Muscle layer of colon (tissue), 2 donors: ENCODE measurements around the gene TIGD3.
A peak's percentile ranks its signal among the peaks of the same experiment; 100 is the strongest.

Experiments
- H3K27ac ChIP-seq: one replicate; pipeline ENCODE4 v1.7.0; 2013; ENCODE audit warnings: low read depth, mild to moderate bottlenecking, low read length, moderate library complexity
- H3K27me3 ChIP-seq, 2 donors: one replicate each; pipeline ENCODE4 v1.7.0; 2013; ENCODE audit warnings: low read length in 2 of 2, mild to moderate bottlenecking in 2 of 2; ENCODE audit not compliant: insufficient read depth in 2 of 2, control insufficient read depth in 1 of 2
- H3K36me3 ChIP-seq: one replicate; pipeline ENCODE4 v1.7.0; 2013; ENCODE audit warnings: mild to moderate bottlenecking, low read length; ENCODE audit not compliant: insufficient read depth
- H3K4me1 ChIP-seq: one replicate; pipeline ENCODE4 v1.7.0; 2013; ENCODE audit warnings: mild to moderate bottlenecking, low read length; ENCODE audit not compliant: insufficient read depth
- H3K4me3 ChIP-seq, 2 donors: one replicate each; pipeline ENCODE4 v1.7.0; 2013; ENCODE audit warnings: low read length in 2 of 2, low read depth in 1 of 2, mild to moderate bottlenecking in 1 of 2, moderate library complexity in 1 of 2
- H3K9ac ChIP-seq: one replicate; pipeline ENCODE4 v1.7.0; 2013; ENCODE audit warnings: low read length
- H3K9me3 ChIP-seq: one replicate; pipeline ENCODE4 v1.7.0; 2013; ENCODE audit warnings: mild to moderate bottlenecking, low read length
- donor health status: abdominal sarcoma.
- donor health status: Adenocarcinoma of cecum.

TIGD3 gene, protein sequence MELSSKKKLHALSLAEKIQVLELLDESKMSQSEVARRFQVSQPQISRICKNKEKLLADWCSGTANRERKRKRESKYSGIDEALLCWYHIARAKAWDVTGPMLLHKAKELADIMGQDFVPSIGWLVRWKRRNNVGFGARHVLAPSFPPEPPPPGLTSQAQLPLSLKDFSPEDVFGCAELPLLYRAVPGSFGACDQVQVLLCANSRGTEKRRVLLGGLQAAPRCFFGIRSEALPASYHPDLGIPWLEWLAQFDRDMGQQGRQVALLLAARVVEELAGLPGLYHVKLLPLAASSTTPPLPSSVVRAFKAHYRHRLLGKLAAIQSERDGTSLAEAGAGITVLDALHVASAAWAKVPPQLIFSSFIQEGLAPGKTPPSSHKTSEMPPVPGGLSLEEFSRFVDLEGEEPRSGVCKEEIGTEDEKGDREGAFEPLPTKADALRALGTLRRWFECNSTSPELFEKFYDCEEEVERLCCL

DNA sequence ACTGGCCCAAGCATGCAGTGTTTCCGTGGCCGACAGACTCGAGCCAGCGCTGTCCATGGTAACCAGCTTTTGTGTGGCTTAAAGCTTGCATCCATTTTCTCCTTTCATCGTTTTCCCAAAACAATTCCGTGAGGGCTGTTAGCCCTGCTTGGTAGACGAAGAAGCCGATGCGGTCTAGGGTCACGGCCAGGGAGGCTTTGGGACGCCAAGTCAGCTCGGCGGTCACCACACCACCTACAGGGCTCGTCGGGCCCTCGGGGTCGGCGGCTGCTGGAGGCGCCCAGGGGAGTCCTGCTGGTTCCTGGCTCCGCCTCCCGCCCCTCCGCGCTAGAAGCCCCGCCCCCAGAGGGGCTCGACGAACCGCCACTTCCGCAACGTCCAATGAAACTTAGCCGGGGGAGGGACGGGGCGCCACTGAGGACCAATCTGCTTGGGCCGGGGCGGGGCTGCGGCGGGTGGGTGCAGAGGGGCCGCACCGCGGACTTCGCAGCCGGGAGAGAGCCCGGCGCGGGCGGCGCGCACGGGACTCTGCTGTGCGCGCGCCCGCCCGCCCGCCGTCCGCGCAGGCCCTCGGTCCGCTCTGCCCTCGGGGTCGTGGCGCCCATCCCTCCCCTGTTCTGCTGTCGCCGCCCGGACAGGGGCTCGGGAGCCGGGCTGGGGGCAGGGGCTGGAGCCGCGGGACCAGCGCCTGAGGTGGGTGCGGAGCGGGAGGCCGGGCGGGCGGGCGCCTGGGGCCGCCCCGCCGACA lies at the start of gene TIGD3:
Gene TIGD3 (plus strand): TSS at position 487 of the 748 bp plus-strand sequence. CDS start 1,058 bp downstream, outside the sequence.
- Histone ChIP-seq H3K27me3 (peaks cover 0 to 16% of the 10 kb centered on the region in 2 donors), H3K4me1 (peaks cover 17% of the 10 kb centered on the region), H3K36me3 (peaks cover 27% of the 10 kb centered on the region), H3K4me3 (peak within 1 kb of the TSS; percentile 44 to 57), H3K9me3 (no peaks in the 10 kb centered on the region), H3K27ac (peak within 1 kb of the TSS; percentile 74), H3K9ac (no peak within 1 kb of the TSS)

DNA sequence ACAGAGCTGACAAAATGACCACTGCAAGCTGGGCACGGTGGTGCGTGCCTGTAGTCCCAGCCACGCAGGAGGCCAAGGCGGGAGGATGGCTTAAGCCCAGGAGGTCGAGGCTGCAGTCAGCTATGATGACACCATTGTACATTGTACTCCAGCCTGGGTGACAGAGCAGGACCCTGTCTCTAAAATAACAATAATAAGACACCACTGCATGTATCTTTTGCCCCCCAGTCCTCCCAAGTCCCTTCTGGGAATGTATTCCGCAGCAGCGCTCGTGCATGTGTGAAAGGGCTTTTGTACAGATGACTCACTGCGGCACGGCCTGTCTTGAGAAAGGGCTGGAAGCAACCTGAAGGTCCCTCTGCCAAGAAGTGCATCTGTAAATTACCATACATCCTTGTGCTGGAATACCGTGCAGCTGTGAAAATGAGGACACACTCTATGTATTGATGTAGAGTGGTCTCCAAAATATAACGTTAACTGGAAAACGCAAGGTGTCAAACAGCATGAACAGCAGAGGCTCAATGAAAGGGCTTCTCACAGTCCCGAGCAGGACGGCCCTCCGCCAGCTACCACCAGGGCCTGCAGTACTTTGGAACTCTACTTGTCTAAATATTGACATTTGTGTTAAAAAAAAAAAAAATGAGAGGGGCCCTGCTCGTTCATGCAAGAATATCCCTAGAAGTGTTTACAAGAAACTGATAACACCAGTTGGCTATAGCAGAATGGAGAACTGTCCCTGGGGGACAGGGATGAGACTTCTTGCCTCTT lies 48.9 kb upstream of the TIGD3 start:
- H3K4me1 ChIP-seq, result peaks cover 42% of the 10 kb centered on the region
- no peaks in the 10 kb centered on the region for H3K9me3 ChIP-seq
- peaks cover 3% of the 10 kb centered on the region for H3K36me3 ChIP-seq
- peak overlapping the region; percentile 45 for H3K27ac ChIP-seq
- no peak overlapping the region for H3K9ac ChIP-seq
- no peak overlapping the region for H3K4me3 ChIP-seq
- no peaks in the 10 kb centered on the region for H3K27me3 ChIP-seq

DNA sequence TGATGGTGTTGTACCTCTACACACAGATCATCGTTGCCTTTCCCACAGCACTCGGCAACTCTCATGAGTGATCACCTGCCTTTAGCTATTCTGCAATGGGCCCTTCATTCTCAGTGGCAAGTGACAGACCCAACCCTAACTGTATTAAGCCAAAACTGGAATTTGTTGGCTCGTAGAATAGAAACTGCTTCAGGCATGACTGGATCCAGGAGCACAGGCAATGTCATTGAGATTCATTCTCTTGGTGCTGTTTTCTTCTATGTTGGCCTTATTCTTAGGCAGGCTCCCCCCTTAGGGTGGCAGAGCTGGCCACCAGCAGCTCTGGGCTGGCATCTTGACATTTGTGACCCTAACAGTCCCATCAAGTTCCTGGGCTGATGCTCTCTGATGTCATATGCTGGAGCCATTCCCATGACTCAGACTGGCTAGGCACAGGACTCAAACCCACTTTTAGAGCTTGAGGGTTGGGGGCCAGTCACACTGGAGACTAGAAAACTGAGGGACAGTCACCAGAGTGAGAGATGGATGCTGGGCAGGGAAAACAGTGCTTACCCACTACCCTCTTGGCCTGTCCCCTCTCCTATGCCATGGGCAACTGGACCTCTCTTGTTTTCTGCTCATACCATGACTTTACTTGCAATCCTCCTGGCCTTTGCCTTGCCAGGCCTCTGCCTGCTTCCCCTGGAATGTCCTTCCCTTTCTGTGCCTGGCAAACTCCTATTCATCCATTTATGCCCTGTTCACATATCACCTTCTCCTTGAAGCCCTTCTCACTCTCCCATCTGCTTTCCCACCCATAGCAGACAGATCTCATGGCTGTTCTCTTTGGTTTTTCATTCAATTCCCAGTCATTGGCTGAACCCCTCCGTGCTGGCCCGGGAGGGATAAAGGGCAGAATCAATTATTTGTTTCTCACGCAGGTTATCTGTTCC lies 47.0 kb upstream of the TIGD3 start:
- H3K9me3 ChIP-seq, result no peaks in the 10 kb centered on the region
- peaks cover 1% of the 10 kb centered on the region for H3K36me3 ChIP-seq
- H3K27ac ChIP-seq, result peak overlapping the region; percentile 10
- peaks cover 38% of the 10 kb centered on the region for H3K4me1 ChIP-seq
- H3K9ac ChIP-seq, result no peak overlapping the region
- no peak overlapping the region for H3K4me3 ChIP-seq
- no peaks in the 10 kb centered on the region for H3K27me3 ChIP-seq

DNA sequence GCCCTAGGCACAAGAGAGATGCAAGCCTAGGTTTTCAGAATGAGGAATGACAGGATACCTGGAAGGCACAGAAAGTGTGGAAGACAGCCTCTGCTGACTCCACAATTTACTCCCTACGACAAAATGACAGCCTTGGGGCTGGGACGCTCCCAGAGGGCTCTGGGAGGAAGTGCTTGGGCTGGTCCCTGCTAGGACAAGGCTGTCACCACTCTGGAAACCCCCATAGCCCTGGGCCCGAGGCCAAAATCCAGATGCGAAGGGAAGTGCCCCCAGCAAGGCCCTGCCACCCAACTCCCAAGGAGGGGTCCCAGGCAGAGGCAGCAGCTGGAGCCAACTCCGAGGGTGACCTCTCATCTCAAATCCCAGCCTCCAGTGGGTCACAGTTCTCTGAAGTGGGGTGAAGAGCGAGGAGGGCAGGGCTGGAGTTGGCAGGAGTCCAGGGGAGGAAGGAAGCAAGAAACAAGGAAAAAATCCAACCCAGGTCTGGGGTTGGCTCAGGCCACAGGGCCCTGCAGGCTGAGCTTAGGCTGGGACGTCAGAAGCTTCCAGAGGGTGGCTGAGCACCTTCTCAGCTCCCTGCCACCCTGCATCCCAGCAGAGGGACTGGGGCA lies 46.2 kb upstream of the TIGD3 start:
- no peaks in the 10 kb centered on the region for H3K36me3 ChIP-seq
- no peaks in the 10 kb centered on the region for H3K27me3 ChIP-seq
- H3K4me1 ChIP-seq, result peaks cover 42% of the 10 kb centered on the region
- H3K9me3 ChIP-seq, result no peaks in the 10 kb centered on the region
- no peak overlapping the region for H3K4me3 ChIP-seq
- H3K27ac ChIP-seq, result peak overlapping the region; percentile 10
- H3K9ac ChIP-seq, result no peak overlapping the region

DNA sequence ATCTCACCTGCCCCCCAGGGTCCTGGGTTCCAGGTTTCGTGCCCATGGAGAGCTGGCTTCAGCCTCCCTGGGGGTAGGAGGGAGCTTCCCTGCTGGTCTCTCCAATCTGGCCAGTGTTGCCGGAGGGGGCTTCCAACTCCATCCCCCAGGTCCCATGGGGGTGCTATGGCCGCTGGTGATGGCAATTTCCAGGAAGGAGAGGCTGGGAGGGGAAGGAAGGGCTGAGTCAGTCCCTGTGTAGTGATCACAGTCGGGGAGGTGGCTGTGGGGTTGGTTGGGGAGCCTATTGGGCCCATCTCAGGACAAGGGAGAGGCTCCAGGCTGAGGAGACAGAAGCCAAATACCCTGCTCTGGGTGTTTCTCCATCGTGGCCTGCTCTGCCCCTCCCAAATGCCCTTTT lies 45.5 kb upstream of the TIGD3 start:
- H3K27me3 ChIP-seq, result no peaks in the 10 kb centered on the region
- H3K9me3 ChIP-seq, result no peaks in the 10 kb centered on the region
- H3K27ac ChIP-seq, result no peak overlapping the region
- no peaks in the 10 kb centered on the region for H3K36me3 ChIP-seq
- H3K4me1 ChIP-seq, result peaks cover 48% of the 10 kb centered on the region
- no peak overlapping the region for H3K4me3 ChIP-seq
- no peak overlapping the region for H3K9ac ChIP-seq

DNA sequence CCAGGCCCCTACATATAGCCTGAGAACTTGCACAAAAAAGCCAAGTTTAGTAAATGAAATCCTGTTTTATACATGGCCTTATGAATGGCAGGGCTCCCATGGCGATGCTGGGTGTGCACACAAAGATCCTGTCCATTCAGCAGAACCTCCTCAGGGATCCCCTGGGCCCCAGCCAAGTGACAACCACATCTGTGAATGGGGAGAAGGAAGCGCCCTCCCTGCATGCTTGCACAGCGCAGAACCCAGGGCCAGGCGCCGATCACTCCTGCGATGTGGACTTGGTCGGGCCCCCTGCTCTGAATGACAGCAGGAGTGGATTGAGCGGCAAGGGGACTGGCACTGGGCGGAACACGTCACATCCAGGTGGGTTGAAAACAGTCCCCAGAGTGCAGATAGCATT lies 44.3 kb upstream of the TIGD3 start:
- Histone ChIP-seq H3K27ac (no peak overlapping the region), H3K9me3 (no peaks in the 10 kb centered on the region), H3K36me3 (no peaks in the 10 kb centered on the region), H3K9ac (no peak overlapping the region), H3K4me3 (no peak overlapping the region), H3K27me3 (no peaks in the 10 kb centered on the region), H3K4me1 (peaks cover 48% of the 10 kb centered on the region)

DNA sequence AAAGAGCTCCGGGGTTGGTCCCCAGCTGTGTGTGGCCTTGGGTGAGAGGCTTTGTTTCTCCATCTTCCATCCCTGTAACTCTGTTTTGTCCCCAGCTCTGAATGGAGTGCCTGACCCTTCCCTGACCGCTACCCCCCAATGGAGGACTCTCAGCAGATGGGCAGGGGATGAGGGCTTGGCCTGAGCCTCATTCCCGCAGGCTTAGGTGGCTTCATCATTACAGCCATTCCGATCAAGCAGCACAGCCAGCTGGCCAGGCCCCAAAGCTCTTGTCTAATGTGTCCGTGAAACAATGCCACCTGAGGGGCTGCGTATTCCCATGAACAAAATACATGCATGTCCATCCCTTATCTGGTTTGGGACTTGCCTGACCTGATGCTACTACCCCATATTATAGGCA lies 43.8 kb upstream of the TIGD3 start:
- H3K9me3 ChIP-seq, result no peaks in the 10 kb centered on the region
- H3K9ac ChIP-seq, result no peak overlapping the region
- no peak overlapping the region for H3K27ac ChIP-seq
- H3K4me1 ChIP-seq, result peaks cover 43% of the 10 kb centered on the region
- H3K4me3 ChIP-seq, result no peak overlapping the region
- H3K36me3 ChIP-seq, result no peaks in the 10 kb centered on the region
- no peaks in the 10 kb centered on the region for H3K27me3 ChIP-seq

DNA sequence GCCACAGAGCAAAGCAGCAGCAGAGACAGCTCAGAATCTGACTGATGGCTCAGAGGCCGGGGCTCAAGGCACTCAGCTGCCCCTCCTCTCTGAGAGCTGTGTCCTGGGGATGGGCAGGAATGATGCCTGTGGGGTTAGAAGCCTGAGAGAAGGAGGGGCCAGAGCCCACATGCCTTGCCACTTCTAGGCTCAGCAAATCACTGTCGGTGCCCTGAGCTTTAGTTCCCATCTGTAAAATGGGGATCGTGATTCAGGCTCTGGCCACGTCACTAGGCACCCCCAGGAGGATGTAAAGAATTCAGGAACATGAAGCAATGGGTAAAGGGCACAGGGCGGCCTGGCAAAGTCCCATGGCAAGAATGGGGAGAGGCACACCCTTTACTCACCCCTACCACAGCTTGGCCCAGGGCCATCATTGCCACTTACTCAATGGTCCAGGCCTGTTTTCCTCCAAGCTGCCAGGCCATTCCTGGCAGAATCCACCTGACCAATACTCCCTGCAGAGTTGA lies 43.3 kb upstream of the TIGD3 start:
- no peaks in the 10 kb centered on the region for H3K9me3 ChIP-seq
- no peak overlapping the region for H3K27ac ChIP-seq
- peaks cover 43% of the 10 kb centered on the region for H3K4me1 ChIP-seq
- H3K4me3 ChIP-seq, result no peak overlapping the region
- no peak overlapping the region for H3K9ac ChIP-seq
- no peaks in the 10 kb centered on the region for H3K36me3 ChIP-seq
- H3K27me3 ChIP-seq, result no peaks in the 10 kb centered on the region

DNA sequence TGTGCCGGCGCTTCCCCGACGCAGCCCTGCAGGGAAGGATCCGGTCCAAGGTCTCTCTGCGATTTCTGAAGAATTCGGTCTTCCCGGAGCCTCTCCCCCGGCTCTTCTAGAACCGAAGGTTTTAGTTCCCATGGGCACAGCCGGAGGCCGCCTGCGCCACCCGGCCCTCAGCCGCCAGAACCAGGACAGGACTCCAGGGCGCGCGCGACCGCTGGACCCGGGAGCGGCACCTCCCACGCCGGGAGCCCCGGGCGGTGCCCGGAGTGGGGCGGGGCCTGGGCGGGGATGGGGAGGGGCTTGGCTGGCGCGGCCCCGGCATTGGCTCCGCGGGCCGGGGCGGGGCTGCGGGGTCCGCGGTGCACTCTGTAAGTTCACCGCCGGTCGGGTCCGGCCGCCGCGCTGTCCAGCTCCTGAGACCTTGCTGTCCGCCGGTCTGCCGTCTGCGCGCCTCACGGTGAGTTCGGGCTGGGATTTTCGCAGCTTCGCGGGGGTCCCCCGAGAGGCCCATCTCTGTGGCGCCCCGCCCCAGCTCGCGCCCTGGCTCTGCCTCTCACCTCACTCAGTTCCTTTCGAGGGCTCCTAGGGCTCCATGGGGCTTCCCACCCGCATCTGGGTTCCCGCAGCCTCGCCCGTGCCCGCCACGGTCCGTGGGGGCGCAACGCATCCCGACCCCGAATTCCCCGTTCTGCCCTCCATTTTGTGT lies 39.9 kb upstream of the TIGD3 start, which contains the start of gene CDC42EP2:
Gene CDC42EP2 (plus strand): TSS at position 366 of the 703 bp plus-strand sequence. CDS start 6,033 bp downstream, outside the sequence.
- Histone ChIP-seq H3K9me3 (no peaks in the 10 kb centered on the region), H3K36me3 (peaks cover 3% of the 10 kb centered on the region), H3K27me3 (no peaks in the 10 kb centered on the region), H3K4me3 (peak within 1 kb of the TSS; percentile 68 to 81), H3K27ac (peak within 1 kb of the TSS; percentile 65), H3K9ac (peak within 1 kb of the TSS; percentile 15), H3K4me1 (peaks cover 46% of the 10 kb centered on the region)
